Loucy (cell line): ENCODE data around the gene MAPRE3.

Experiments used
- H2AFZ ChIP-seq: fragments of 200-600 bp; sonication (generic); 2 replicates; pipeline ENCODE4 v1.6.0; 2016; ENCODE audit warnings: antibody characterized with exemption, mild to moderate bottlenecking, low read length, moderate library complexity
- H3F3A ChIP-seq: fragments of 200-600 bp; 2 replicates; pipeline ENCODE4 v1.6.0; 2016; ENCODE audit warnings: antibody characterized with exemption, low read depth, mild to moderate bottlenecking
- H3K27me3 ChIP-seq: fragments of 200-600 bp; sonication (generic); 2 replicates; pipeline ENCODE4 v1.6.1; 2014; ENCODE audit warnings: low read length, mild to moderate bottlenecking; ENCODE audit not compliant: insufficient read depth, poor library complexity, severe bottlenecking
- H3K36me3 ChIP-seq: fragments of 200-600 bp; sonication (generic); 2 replicates; pipeline ENCODE4 v1.6.1; 2016; ENCODE audit warnings: low read length; ENCODE audit not compliant: insufficient read depth
- H3K4me1 ChIP-seq: fragments of 200-600 bp; sonication (generic); 2 replicates; pipeline ENCODE4 v1.5.1; 2014; ENCODE audit warnings: low read length, mild to moderate bottlenecking; ENCODE audit not compliant: insufficient read depth, poor library complexity, severe bottlenecking
- H3K4me2 ChIP-seq: fragments of 200-600 bp; sonication (generic); 2 replicates; pipeline ENCODE4 v1.6.0; 2014; ENCODE audit warnings: antibody characterized with exemption, low read length, low read depth, mild to moderate bottlenecking; ENCODE audit not compliant: poor library complexity, severe bottlenecking
- H3K4me3 ChIP-seq: fragments of 200-600 bp; sonication (generic); 2 replicates; pipeline ENCODE4 v1.5.1; 2014; ENCODE audit warnings: low read length, mild to moderate bottlenecking, mixed read lengths; ENCODE audit not compliant: poor library complexity, severe bottlenecking
- H3K79me2 ChIP-seq: fragments of 200-600 bp; sonication (generic); 2 replicates; pipeline ENCODE4 v1.6.1; 2014; ENCODE audit warnings: low read length; ENCODE audit not compliant: insufficient read depth
- H3K9ac ChIP-seq: fragments of 200-600 bp; sonication (generic); 2 replicates; pipeline ENCODE4 v1.6.0; 2014; ENCODE audit warnings: mild to moderate bottlenecking, low read depth, low read length, moderate library complexity; ENCODE audit not compliant: poor library complexity, severe bottlenecking
- H3K9me2 ChIP-seq: fragments of 200-600 bp; sonication (generic); replicated peaks from 2 replicates; pipeline ENCODE4 v1.6.1; 2016; ENCODE audit warnings: low read depth, low read length, mixed read lengths
- H3K9me3 ChIP-seq: fragments of 200-600 bp; sonication (generic); 2 replicates; pipeline ENCODE4 v1.6.1; 2014; ENCODE audit warnings: mild to moderate bottlenecking, antibody characterized with exemption, low read length, low read depth; ENCODE audit not compliant: insufficient read depth
- H4K20me1 ChIP-seq: fragments of 200-600 bp; sonication (generic); 2 replicates; pipeline ENCODE4 v1.6.0; 2014; ENCODE audit warnings: antibody characterized with exemption, low read length, mild to moderate bottlenecking; ENCODE audit not compliant: insufficient read depth, poor library complexity, severe bottlenecking
- EZH2phosphoT487 ChIP-seq: fragments of 200-600 bp; IDR thresholded peaks from 2 replicates; pipeline ENCODE4 v1.6.1; 2018; ENCODE audit warnings: antibody characterized with exemption, mild to moderate bottlenecking, moderate library complexity, borderline replicate concordance
- TF ChIP-seq, protein P1 (sequence below): fragments of 200-600 bp; sonication (generic); conservative IDR thresholded peaks from 2 replicates; pipeline ENCODE4 v1.5.1; 2014; ENCODE audit warnings: mild to moderate bottlenecking, antibody characterized with exemption, low read length

The MAPRE3 gene

DNA sequence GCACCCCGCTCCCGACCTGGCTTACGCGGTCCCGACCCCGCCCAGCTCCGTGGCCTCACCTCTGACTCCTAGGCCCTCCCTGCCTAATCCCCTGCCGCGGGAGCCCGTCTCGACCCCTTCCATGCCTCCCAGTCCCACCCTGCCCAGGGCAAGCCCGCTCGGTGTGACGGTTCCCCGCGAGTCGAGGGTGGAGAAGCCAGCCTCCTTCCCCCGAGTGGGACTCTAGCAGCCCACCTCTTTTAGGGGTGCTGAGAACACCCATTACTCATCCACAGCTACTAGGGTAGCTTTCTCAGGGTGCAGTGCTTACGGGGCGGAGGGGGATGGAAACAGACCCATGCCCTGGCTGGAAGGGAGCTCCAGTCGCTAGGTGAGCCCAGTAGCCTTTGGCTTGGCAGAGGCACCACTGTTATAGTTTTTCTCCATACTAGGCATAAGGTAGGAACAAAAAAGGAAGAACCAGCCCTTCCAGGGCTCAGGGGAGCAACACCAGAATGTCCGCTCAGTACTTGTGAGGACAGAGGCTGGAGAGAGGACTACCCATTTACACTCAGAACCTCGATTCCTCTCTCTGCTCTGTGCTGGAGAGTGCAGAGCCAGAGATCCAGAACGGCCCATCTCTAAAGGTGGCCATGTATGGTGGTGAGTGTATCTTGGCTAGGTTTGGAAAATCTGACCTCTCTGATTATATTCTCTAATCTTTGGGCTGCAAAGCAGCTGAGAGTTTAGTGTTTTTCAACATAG is 81.6 kb downstream of the MAPRE3 start:
- peak overlapping the region; percentile 64 for H2AFZ ChIP-seq
- peaks cover 25% of the 10 kb centered on the region for H3K4me1 ChIP-seq
- H3K27me3 ChIP-seq = no peaks in the 10 kb centered on the region
- TF ChIP-seq, protein P1, sequence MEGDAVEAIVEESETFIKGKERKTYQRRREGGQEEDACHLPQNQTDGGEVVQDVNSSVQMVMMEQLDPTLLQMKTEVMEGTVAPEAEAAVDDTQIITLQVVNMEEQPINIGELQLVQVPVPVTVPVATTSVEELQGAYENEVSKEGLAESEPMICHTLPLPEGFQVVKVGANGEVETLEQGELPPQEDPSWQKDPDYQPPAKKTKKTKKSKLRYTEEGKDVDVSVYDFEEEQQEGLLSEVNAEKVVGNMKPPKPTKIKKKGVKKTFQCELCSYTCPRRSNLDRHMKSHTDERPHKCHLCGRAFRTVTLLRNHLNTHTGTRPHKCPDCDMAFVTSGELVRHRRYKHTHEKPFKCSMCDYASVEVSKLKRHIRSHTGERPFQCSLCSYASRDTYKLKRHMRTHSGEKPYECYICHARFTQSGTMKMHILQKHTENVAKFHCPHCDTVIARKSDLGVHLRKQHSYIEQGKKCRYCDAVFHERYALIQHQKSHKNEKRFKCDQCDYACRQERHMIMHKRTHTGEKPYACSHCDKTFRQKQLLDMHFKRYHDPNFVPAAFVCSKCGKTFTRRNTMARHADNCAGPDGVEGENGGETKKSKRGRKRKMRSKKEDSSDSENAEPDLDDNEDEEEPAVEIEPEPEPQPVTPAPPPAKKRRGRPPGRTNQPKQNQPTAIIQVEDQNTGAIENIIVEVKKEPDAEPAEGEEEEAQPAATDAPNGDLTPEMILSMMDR = no peak
- no peak for TF ChIP-seq EZH2phosphoT487
- peaks cover 30% of the 10 kb centered on the region; the same call in 1 of the 2 replicates for H3K36me3 ChIP-seq
- H3K79me2 ChIP-seq = peaks cover 21% of the 10 kb centered on the region
- peaks cover 3% of the 10 kb centered on the region; the same call in 1 of the 2 replicates for H3F3A ChIP-seq
- H3K4me3 ChIP-seq = peak overlapping the region; percentile 94
- H3K9me2 ChIP-seq = no peaks in the 10 kb centered on the region
- H3K4me2 ChIP-seq = peak overlapping the region; percentile 91
- no peaks in the 10 kb centered on the region for H4K20me1 ChIP-seq
- peak overlapping the region; percentile 88 for H3K9ac ChIP-seq
- H3K9me3 ChIP-seq = no peaks in the 10 kb centered on the region

DNA sequence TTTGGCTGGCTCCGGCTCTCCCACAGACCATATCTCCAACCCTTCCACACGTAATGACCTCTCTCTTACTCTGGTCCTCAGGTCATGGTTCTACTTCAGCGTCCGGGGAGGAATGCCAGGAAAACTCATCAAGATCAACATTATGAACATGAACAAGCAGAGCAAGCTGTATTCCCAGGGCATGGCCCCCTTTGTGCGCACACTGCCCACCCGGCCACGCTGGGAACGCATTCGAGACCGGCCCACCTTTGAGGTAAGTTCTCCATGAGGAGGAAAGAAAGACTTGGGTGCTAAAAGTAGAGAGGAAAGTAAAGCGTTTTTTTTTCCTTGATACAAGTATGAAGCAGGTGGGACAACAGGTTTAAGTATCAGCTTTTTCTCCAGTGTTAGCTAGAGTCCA is 82.9 kb downstream of the MAPRE3 start:
- peaks cover 3% of the 10 kb centered on the region; the same call in 1 of the 2 replicates for H3F3A ChIP-seq
- H3K4me1 ChIP-seq = peaks cover 25% of the 10 kb centered on the region
- H3K4me3 ChIP-seq = peak overlapping the region; percentile 94
- H3K36me3 ChIP-seq = peaks cover 35% of the 10 kb centered on the region; the same call in 1 of the 2 replicates
- no peak for TF ChIP-seq EZH2phosphoT487
- TF ChIP-seq, protein P1 = no peak
- H3K9me3 ChIP-seq = no peaks in the 10 kb centered on the region
- no peaks in the 10 kb centered on the region for H3K27me3 ChIP-seq
- no peaks in the 10 kb centered on the region for H3K9me2 ChIP-seq
- peak overlapping the region; percentile 11 for H3K9ac ChIP-seq
- H4K20me1 ChIP-seq = no peaks in the 10 kb centered on the region
- H2AFZ ChIP-seq = no peak overlapping the region
- H3K79me2 ChIP-seq = peaks cover 21% of the 10 kb centered on the region
- H3K4me2 ChIP-seq = no peak overlapping the region

DNA sequence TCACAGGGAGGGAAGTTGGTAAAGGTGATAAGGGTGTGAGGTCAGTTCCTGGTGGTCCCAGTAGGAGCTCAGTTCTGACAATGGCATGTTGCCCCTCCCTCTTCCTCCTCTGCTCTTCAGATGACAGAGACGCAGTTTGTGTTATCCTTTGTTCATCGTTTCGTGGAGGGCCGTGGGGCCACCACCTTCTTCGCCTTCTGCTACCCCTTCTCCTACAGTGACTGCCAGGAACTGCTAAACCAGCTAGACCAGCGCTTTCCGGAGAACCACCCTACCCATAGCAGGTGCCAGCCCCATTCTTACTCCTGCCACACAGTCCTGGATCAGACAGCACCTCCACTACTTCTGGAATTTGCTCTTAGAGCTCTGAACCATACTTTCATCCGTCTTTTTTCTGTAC is 83.3 kb downstream of the MAPRE3 start:
- no peak overlapping the region for H3K4me2 ChIP-seq
- H3K4me1 ChIP-seq = peaks cover 25% of the 10 kb centered on the region
- H4K20me1 ChIP-seq = no peaks in the 10 kb centered on the region
- TF ChIP-seq, protein P1 = no peak
- TF ChIP-seq EZH2phosphoT487 = no peak
- H2AFZ ChIP-seq = no peak overlapping the region
- H3K9me3 ChIP-seq = no peaks in the 10 kb centered on the region
- peaks cover 37% of the 10 kb centered on the region; the same call in 1 of the 2 replicates for H3K36me3 ChIP-seq
- no peaks in the 10 kb centered on the region for H3K9me2 ChIP-seq
- H3K79me2 ChIP-seq = peaks cover 21% of the 10 kb centered on the region
- no peak overlapping the region for H3K4me3 ChIP-seq
- no peak overlapping the region for H3K9ac ChIP-seq
- H3F3A ChIP-seq = peaks cover 3% of the 10 kb centered on the region; the same call in 1 of the 2 replicates
- H3K27me3 ChIP-seq = no peaks in the 10 kb centered on the region
